IMR-90 (cell line): ENCODE results near the gene ICAM5. TPM values are rescaled to one million over a fixed set of nuclear protein-coding genes. Genes with fewer than 3 reads are reported as not detected.

Source experiments
- ATAC-seq: fragments of 200-7000 bp; cut with Tn5 transposase; 2 replicates; pipeline ENCODE4 v1.9.1; 2020; ENCODE audit warnings: low read depth, mild to moderate bottlenecking, moderate library complexity
- BruUV-seq: library from RNA; stranded (reverse); fragments of 400-500 nt; replicated peaks from 2 replicates; lab custom pipeline; 2021; lab: Mats Ljungman, UMichigan
- CTCF ChIA-PET: fragments of 300-600 bp; formaldehyde crosslinking; extraction: SDS; loops from one replicate; lab custom pipeline; 2021; ENCODE audit warnings: antibody characterized with exemption; lab: Yijun Ruan, JAX
- POLR2A ChIA-PET: fragments of 300-600 bp; sonication (Branson Sonifier 250); formaldehyde crosslinking; loops from one replicate; lab custom pipeline; 2022; ENCODE audit warnings: antibody characterized with exemption; ENCODE audit not compliant: unreplicated experiment; lab: Charles Lee
- DNase-seq: peaks from one replicate; pipeline ENCODE4 v3.0.0; 2013
- H2AFZ ChIP-seq: replicated peaks from 2 replicates; pipeline ENCODE3; 2013; ENCODE audit warnings: low read length, mild to moderate bottlenecking; ENCODE audit not compliant: poor library complexity
- H2AK5ac ChIP-seq: 2 replicates; pipeline ENCODE4 v1.6.1; 2013; ENCODE audit warnings: low read depth, low read length, inconsistent platforms
- H2AK9ac ChIP-seq: replicated peaks from 2 replicates; pipeline ENCODE3; 2013; ENCODE audit warnings: mild to moderate bottlenecking, low read depth, low read length, moderate library complexity; ENCODE audit not compliant: poor library complexity
- H2BK120ac ChIP-seq: 2 replicates; pipeline ENCODE4 v1.6.1; 2013; ENCODE audit warnings: low read depth, low read length, inconsistent platforms
- H2BK15ac ChIP-seq: 3 replicates; pipeline ENCODE4 v1.6.1; 2013; ENCODE audit warnings: low read depth, low read length, inconsistent platforms
- H2BK20ac ChIP-seq: 2 replicates; pipeline ENCODE4 v1.6.1; 2013; ENCODE audit warnings: low read depth, mild to moderate bottlenecking, inconsistent platforms, low read length, moderate library complexity
- H2BK5ac ChIP-seq: 2 replicates; pipeline ENCODE4 v1.6.1; 2013; ENCODE audit warnings: mild to moderate bottlenecking, low read depth, low read length, inconsistent platforms; ENCODE audit not compliant: poor library complexity, severe bottlenecking
- H3K14ac ChIP-seq: replicated peaks from 2 replicates; pipeline ENCODE4 v1.6.1; 2013; ENCODE audit warnings: low read depth, low read length, inconsistent platforms
- H3K18ac ChIP-seq: 2 replicates; pipeline ENCODE4 v1.6.1; 2013; ENCODE audit warnings: low read depth, low read length, control low read depth
- H3K23ac ChIP-seq: 2 replicates; pipeline ENCODE4 v1.6.1; 2013; ENCODE audit warnings: low read depth, low read length, inconsistent platforms
- H3K27ac ChIP-seq: 2 replicates; pipeline ENCODE4 v1.5.1; 2013; ENCODE audit warnings: mild to moderate bottlenecking, control low read depth, low read length; ENCODE audit not compliant: insufficient read depth
- H3K27me3 ChIP-seq: 2 replicates; pipeline ENCODE4 v1.6.1; 2013; ENCODE audit warnings: low read length; ENCODE audit not compliant: control insufficient read depth, insufficient read depth
- H3K36me3 ChIP-seq: 2 replicates; pipeline ENCODE4 v1.6.1; 2013; ENCODE audit warnings: low read length, mixed read lengths; ENCODE audit not compliant: control insufficient read depth, insufficient read depth
- H3K4ac ChIP-seq: 2 replicates; pipeline ENCODE4 v1.6.1; 2013; ENCODE audit warnings: low read depth, low read length, inconsistent platforms
- H3K4me1 ChIP-seq: 2 replicates; pipeline ENCODE4 v1.6.1; 2013; ENCODE audit warnings: low read length, mixed read lengths; ENCODE audit not compliant: control insufficient read depth, insufficient read depth
- H3K4me2 ChIP-seq: 2 replicates; pipeline ENCODE4 v1.6.1; 2013; ENCODE audit warnings: low read depth, mild to moderate bottlenecking, control low read depth, low read length, moderate library complexity
- H3K4me3 ChIP-seq: 2 replicates; pipeline ENCODE4 v1.5.1; 2013; ENCODE audit warnings: low read depth, mild to moderate bottlenecking, control low read depth, low read length, moderate library complexity; ENCODE audit not compliant: insufficient read depth
- H3K56ac ChIP-seq: 2 replicates; pipeline ENCODE4 v1.6.1; 2013; ENCODE audit warnings: low read length, inconsistent platforms; ENCODE audit not compliant: insufficient read depth; ENCODE audit errors: extremely low read depth
- H3K79me1 ChIP-seq, 2 experiments: 2 replicates each; pipeline ENCODE4 v1.6.1; 2013; ENCODE audit warnings: low read length in 2 of 2, inconsistent platforms in 1 of 2, low read depth in 1 of 2
- H3K9ac ChIP-seq: 2 replicates; pipeline ENCODE4 v1.6.1; 2013; ENCODE audit warnings: low read depth, low read length, control low read depth
- H3K9me1 ChIP-seq: 2 replicates; pipeline ENCODE4 v1.6.1; 2013; ENCODE audit warnings: low read length, inconsistent platforms; ENCODE audit not compliant: insufficient read depth
- H3K9me3 ChIP-seq: 2 replicates; pipeline ENCODE4 v1.6.1; 2013; ENCODE audit warnings: low read length; ENCODE audit not compliant: control insufficient read depth, insufficient read depth
- H4K20me1 ChIP-seq: 2 replicates; pipeline ENCODE4 v1.6.1; 2013; ENCODE audit warnings: low read length, inconsistent platforms; ENCODE audit not compliant: insufficient read depth
- H4K5ac ChIP-seq: 2 replicates; pipeline ENCODE4 v1.6.1; 2013; ENCODE audit warnings: mild to moderate bottlenecking, low read depth, low read length, control low read depth
- H4K8ac ChIP-seq, 2 experiments: 2 replicates each; pipeline ENCODE4 v1.6.1; 2013; ENCODE audit warnings: low read depth in 2 of 2, low read length in 2 of 2, control low read depth in 1 of 2, inconsistent platforms in 1 of 2
- H4K91ac ChIP-seq: 2 replicates; pipeline ENCODE4 v1.6.1; 2013; ENCODE audit warnings: low read depth, low read length, inconsistent platforms; ENCODE audit not compliant: insufficient read depth
- BHLHE40 ChIP-seq: fragments of 150-350 bp; IDR thresholded peaks from 2 replicates; pipeline ENCODE4 v1.6.1; 2016; ENCODE audit warnings: mild to moderate bottlenecking, low read depth, low read length
- CTCF ChIP-seq: conservative IDR thresholded peaks from 2 replicates; pipeline ENCODE4 v1.5.1; 2012; ENCODE audit warnings: mild to moderate bottlenecking, low read depth, low read length, improper control_type of control experiment
- RAD21 ChIP-seq: IDR thresholded peaks from 2 replicates; pipeline ENCODE4 v1.6.1; 2012; ENCODE audit warnings: low read length, improper control_type of control experiment
- SMC3 ChIP-seq: fragments of 150-350 bp; IDR thresholded peaks from 2 replicates; pipeline ENCODE4 v1.6.1; 2016; ENCODE audit warnings: low read depth, mild to moderate bottlenecking, antibody characterized with exemption, low read length, moderate library complexity
- WGBS, 2 experiments: methylation state at CpG; one replicate each; pipeline versions ENCODE4 v1.1.5 to v1.1.7; 2013; ENCODE audit warnings: missing lambda C conversion rate in 2 of 2; ENCODE audit not compliant: insufficient read length in 1 of 2; ENCODE audit errors: extremely low coverage in 2 of 2; 5-methylcytosine and 5-hydroxymethylcytosine counted together
- dilution Hi-C: fragments of 300-500 bp; cut with HindIII; formaldehyde crosslinking; loops from one replicate; pipeline ENCODE4 v1.14.3; 2018; ENCODE audit warnings: low sequenced_read_pairs; ENCODE audit not compliant: unreplicated experiment
- in situ Hi-C: fragments of 300-500 bp; cut with MboI; formaldehyde crosslinking; loops from 3 replicates; pipeline ENCODE4 v1.14.3; 2019; ENCODE audit warnings: low sequenced_read_pairs, inconsistent platforms, mixed read lengths
- intact Hi-C: fragments of 100-400 bp; cut with micrococcal nuclease; formaldehyde crosslinking; loops from 2 replicates; pipeline ENCODE4 v1.10.0; 2022
- polyA plus RNA-seq, 3 experiments: library from polyadenylated mRNA; depleted of rRNA; stranded (reverse); fragments of >200 nt; gene quantifications; 2 replicates each; pipeline ENCODE4 v1.2.3, GENCODE V29; 2012; ENCODE audit warnings: low replicate concordance in 1 of 3
- total RNA-seq: library from RNA; depleted of rRNA; stranded (reverse); fragments of >200 nt; gene quantifications from 2 replicates; pipeline ENCODE4 v1.2.3, GENCODE V29; 2012

The ICAM5 gene
- total and polyA plus RNA-seq, 2 of the 4 experiments (the other 2 are of a cell fraction): 3.0 to 23.9 TPM

- Histone ChIP-seq H4K5ac (peak overlapping the region; percentile 49), H2BK15ac (no peak overlapping the region; the same call in 2 of the 3 replicates), H3K4me2 (peak overlapping the region; percentile 60), H3K9me1 (no peaks in the 10 kb centered on the region), H3K9me3 (no peaks in the 10 kb centered on the region), H3K4me1 (peaks cover 3% of the 10 kb centered on the region; the same call in 1 of the 2 replicates), H2BK20ac (no peak overlapping the region), H3K4me3 (no peak overlapping the region), H2AK9ac (peak overlapping the region; percentile 81), H3K27me3 (no peaks in the 10 kb centered on the region; the same call in 1 of the 2 replicates), H3K4ac (peak overlapping the region; percentile 60), H3K79me1 (0 out of 4 replicates have a peak, but pooled peaks cover 0 to 6% of the 10 kb centered on the region in 2 experiments), H4K20me1 (no peaks in the 10 kb centered on the region), H2BK120ac (peak overlapping the region; percentile 64), H3K36me3 (no peaks in the 10 kb centered on the region), H2AFZ (peak overlapping the region; percentile 94), H2AK5ac (peak overlapping the region; percentile 37; the same call in 1 of the 2 replicates), H3K9ac (no peak overlapping the region), H3K18ac (no peak overlapping the region), H4K91ac (peak overlapping the region; percentile 41), H3K23ac (no peak overlapping the region), H3K14ac (no peak overlapping the region), H3K27ac (no peak overlapping the region), H2BK5ac (no peak overlapping the region), H3K56ac (no peak overlapping the region), H4K8ac (peak overlapping the region; percentile 64 to 81; a peak in 3 of 4 replicates)
- DNase-seq: peak; percentile 65
- CTCF ChIA-PET: interaction anchor here (0.6 to 1.8 kb wide), 6 partner anchors 22 to 137 kb away, joined by 3 to 12 read pairs (median 4); no protein-coding TSS in a partner anchor
- in situ Hi-C loops (no loop called here), dilution Hi-C loops (no loop called here), intact Hi-C loops (loop anchor here (1.0 to 2.0 kb wide), 3 partner anchors 46 to 120 kb away; no protein-coding TSS in a partner anchor)
- BruUV-seq: no TSS peak
- POLR2A ChIA-PET: no interaction called here
- 16% methylated on average over 22 of the region's 59 CpGs; no CpG with 5 or more reads in 1 of the 2 experiments for WGBS, 2 experiments
- ATAC-seq: peak; percentile 89
- TF ChIP-seq SMC3: peak; percentile 84
- TF ChIP-seq CTCF: peak; percentile 97
- peak; percentile 97 for TF ChIP-seq RAD21
- TF ChIP-seq BHLHE40: no peak
Observed at GRCh38 chr19:10269333-10270179, 20.2 kb upstream of the ICAM5 start.
